ENCODE results near the gene LDB3. TPM values are rescaled to one million over a fixed set of nuclear protein-coding genes. Genes with fewer than 3 reads are reported as not detected.

Gene LDB3
- total and polyA plus RNA-seq, 9 of the 15 experiments (the other 6 are each of a cell fraction or from before 2014, with no cell fraction given): 0.03 TPM; not detected in 8

GRCh38 chr10:86662186-86663045 lies 5.9 kb upstream of the LDB3 start:
- Histone ChIP-seq H4K20me1 (replicated peaks; ENCODE audit: control insufficient read depth, insufficient read depth, low read length) (no peaks in the 10 kb centered on the region), H3K4me1 (replicated peaks in 1 of 2; ENCODE audit: control insufficient read depth in 2 of 2, insufficient read depth in 2 of 2, low read length in 2 of 2) (no peaks in the 10 kb centered on the region; a peak in 1 of 5 replicates), H3K79me2 (ENCODE audit: control insufficient read depth, insufficient read depth, low read length) (no peaks in the 10 kb centered on the region), H3K27me3 (ENCODE audit: control insufficient read depth in 2 of 2, insufficient read depth in 2 of 2, low read length in 2 of 2) (peaks cover 8 to 94% of the 10 kb centered on the region in 2 experiments; a peak in 4 of 5 replicates), H3K36me3 (ENCODE audit: control insufficient read depth, insufficient read depth, low read length) (no peaks in the 10 kb centered on the region), H3K4me2 (ENCODE audit: insufficient read depth, low read length) (no peak overlapping the region), H3K4me3 (no peak overlapping the region), H3K9me1 (ENCODE audit: control insufficient read depth, insufficient read depth, low read length) (no peaks in the 10 kb centered on the region), H2AFZ (ENCODE audit: low read depth, low read length) (no peak overlapping the region), H3K9me3 (replicated peaks; ENCODE audit: control insufficient read depth, insufficient read depth, low read depth, low read length) (no peaks in the 10 kb centered on the region), H3K27ac (ENCODE audit: extremely low read depth, low read depth, low read length) (no peak overlapping the region), H3K9ac (ENCODE audit: insufficient read depth in 1 of 2, low read depth in 2 of 2, low read length in 2 of 2) (no peak overlapping the region)
- intact Hi-C loops (cut with micrococcal nuclease): no loop called here
- WGBS (ENCODE audit: insufficient coverage, low coverage, missing lambda C conversion rate): under 1% methylated on average over 11 of the region's 19 CpGs
- CTCF ChIA-PET (ENCODE audit: low intra/inter-chr PET ratio): no interaction called here
- FAIRE-seq (no peak), ATAC-seq (no peak), DNase-seq (ENCODE audit: extremely low read depth in 1 of 4, low spot score in 3 of 4) (no peak)
- TF ChIP-seq NFXL1 (CRISPR knock-in tag; IDR thresholded peaks at IDR 0.05): no peak
- no peak for TF ChIP-seq SMARCA4 (IDR thresholded peaks at IDR 0.05)
- TF ChIP-seq FOXK1 (CRISPR knock-in tag; IDR thresholded peaks at IDR 0.05; ENCODE audit: borderline replicate concordance): no peak
- TF ChIP-seq ZNF408 (CRISPR knock-in tag; IDR thresholded peaks at IDR 0.05; ENCODE audit: low read depth): no peak
- no peak for TF ChIP-seq ZNF41 (CRISPR knock-in tag; conservative IDR thresholded peaks at IDR 0.05)
- TF ChIP-seq CTBP1 (IDR thresholded peaks at IDR 0.05; ENCODE audit: borderline replicate concordance): no peak
- no peak for TF ChIP-seq CCNT2 (IDR thresholded peaks at IDR 0.05; ENCODE audit: borderline replicate concordance, extremely low read depth, insufficient read length, low read depth, low read length)
- no peak for TF ChIP-seq ZBTB12 (CRISPR knock-in tag; IDR thresholded peaks at IDR 0.05)
- TF ChIP-seq ZNF695 (CRISPR knock-in tag; IDR thresholded peaks at IDR 0.05): no peak
- no peak for TF ChIP-seq MED1 (CRISPR knock-in tag; IDR thresholded peaks at IDR 0.05; ENCODE audit: borderline replicate concordance)
- TF ChIP-seq BACH1 (tag; IDR thresholded peaks at IDR 0.05): no peak
- TF ChIP-seq FOXJ3 (CRISPR knock-in tag; IDR thresholded peaks at IDR 0.05): no peak
- BruUV-seq (replicated peaks): no TSS peak
- in situ Hi-C loops (cut with MboI): no loop called here
- POLR2A ChIA-PET: interaction anchor here (0.5 to 0.7 kb wide), 3 partner anchors 8 to 14 kb away, joined by 3 to 4 read pairs (median 4); no protein-coding TSS in a partner anchor
